IMR-90 (cell line): ENCODE data around the gene TBRG4. TPM values are rescaled to one million over a fixed set of nuclear protein-coding genes. Genes with fewer than 3 reads are reported as not detected.

ENCODE experiments used
- ATAC-seq: fragments of 200-7000 bp; cut with Tn5 transposase; 2 replicates; pipeline ENCODE4 v1.9.1; 2020; ENCODE audit warnings: low read depth, mild to moderate bottlenecking, moderate library complexity
- BruUV-seq: library from RNA; stranded (reverse); fragments of 400-500 nt; replicated peaks from 2 replicates; lab custom pipeline; 2021; lab: Mats Ljungman, UMichigan
- CTCF ChIA-PET: fragments of 300-600 bp; formaldehyde crosslinking; extraction: SDS; loops from one replicate; lab custom pipeline; 2021; ENCODE audit warnings: antibody characterized with exemption; lab: Yijun Ruan, JAX
- POLR2A ChIA-PET: fragments of 300-600 bp; sonication (Branson Sonifier 250); formaldehyde crosslinking; loops from one replicate; lab custom pipeline; 2022; ENCODE audit warnings: antibody characterized with exemption; ENCODE audit not compliant: unreplicated experiment; lab: Charles Lee
- DNase-seq: peaks from one replicate; pipeline ENCODE4 v3.0.0; 2013
- H2AFZ ChIP-seq: replicated peaks from 2 replicates; pipeline ENCODE3; 2013; ENCODE audit warnings: low read length, mild to moderate bottlenecking; ENCODE audit not compliant: poor library complexity
- H2AK5ac ChIP-seq: 2 replicates; pipeline ENCODE4 v1.6.1; 2013; ENCODE audit warnings: low read depth, low read length, inconsistent platforms
- H2AK9ac ChIP-seq: replicated peaks from 2 replicates; pipeline ENCODE3; 2013; ENCODE audit warnings: mild to moderate bottlenecking, low read depth, low read length, moderate library complexity; ENCODE audit not compliant: poor library complexity
- H2BK120ac ChIP-seq: 2 replicates; pipeline ENCODE4 v1.6.1; 2013; ENCODE audit warnings: low read depth, low read length, inconsistent platforms
- H2BK15ac ChIP-seq: 3 replicates; pipeline ENCODE4 v1.6.1; 2013; ENCODE audit warnings: low read depth, low read length, inconsistent platforms
- H2BK20ac ChIP-seq: 2 replicates; pipeline ENCODE4 v1.6.1; 2013; ENCODE audit warnings: low read depth, mild to moderate bottlenecking, inconsistent platforms, low read length, moderate library complexity
- H2BK5ac ChIP-seq: 2 replicates; pipeline ENCODE4 v1.6.1; 2013; ENCODE audit warnings: mild to moderate bottlenecking, low read depth, low read length, inconsistent platforms; ENCODE audit not compliant: poor library complexity, severe bottlenecking
- H3K14ac ChIP-seq: replicated peaks from 2 replicates; pipeline ENCODE4 v1.6.1; 2013; ENCODE audit warnings: low read depth, low read length, inconsistent platforms
- H3K18ac ChIP-seq: 2 replicates; pipeline ENCODE4 v1.6.1; 2013; ENCODE audit warnings: low read depth, low read length, control low read depth
- H3K23ac ChIP-seq: 2 replicates; pipeline ENCODE4 v1.6.1; 2013; ENCODE audit warnings: low read depth, low read length, inconsistent platforms
- H3K27ac ChIP-seq: 2 replicates; pipeline ENCODE4 v1.5.1; 2013; ENCODE audit warnings: mild to moderate bottlenecking, control low read depth, low read length; ENCODE audit not compliant: insufficient read depth
- H3K27me3 ChIP-seq: 2 replicates; pipeline ENCODE4 v1.6.1; 2013; ENCODE audit warnings: low read length; ENCODE audit not compliant: control insufficient read depth, insufficient read depth
- H3K36me3 ChIP-seq: 2 replicates; pipeline ENCODE4 v1.6.1; 2013; ENCODE audit warnings: low read length, mixed read lengths; ENCODE audit not compliant: control insufficient read depth, insufficient read depth
- H3K4ac ChIP-seq: 2 replicates; pipeline ENCODE4 v1.6.1; 2013; ENCODE audit warnings: low read depth, low read length, inconsistent platforms
- H3K4me1 ChIP-seq: 2 replicates; pipeline ENCODE4 v1.6.1; 2013; ENCODE audit warnings: low read length, mixed read lengths; ENCODE audit not compliant: control insufficient read depth, insufficient read depth
- H3K4me2 ChIP-seq: 2 replicates; pipeline ENCODE4 v1.6.1; 2013; ENCODE audit warnings: low read depth, mild to moderate bottlenecking, control low read depth, low read length, moderate library complexity
- H3K4me3 ChIP-seq: 2 replicates; pipeline ENCODE4 v1.5.1; 2013; ENCODE audit warnings: low read depth, mild to moderate bottlenecking, control low read depth, low read length, moderate library complexity; ENCODE audit not compliant: insufficient read depth
- H3K56ac ChIP-seq: 2 replicates; pipeline ENCODE4 v1.6.1; 2013; ENCODE audit warnings: low read length, inconsistent platforms; ENCODE audit not compliant: insufficient read depth; ENCODE audit errors: extremely low read depth
- H3K79me1 ChIP-seq, 2 experiments: 2 replicates each; pipeline ENCODE4 v1.6.1; 2013; ENCODE audit warnings: low read length in 2 of 2, inconsistent platforms in 1 of 2, low read depth in 1 of 2
- H3K9ac ChIP-seq: 2 replicates; pipeline ENCODE4 v1.6.1; 2013; ENCODE audit warnings: low read depth, low read length, control low read depth
- H3K9me1 ChIP-seq: 2 replicates; pipeline ENCODE4 v1.6.1; 2013; ENCODE audit warnings: low read length, inconsistent platforms; ENCODE audit not compliant: insufficient read depth
- H3K9me3 ChIP-seq: 2 replicates; pipeline ENCODE4 v1.6.1; 2013; ENCODE audit warnings: low read length; ENCODE audit not compliant: control insufficient read depth, insufficient read depth
- H4K20me1 ChIP-seq: 2 replicates; pipeline ENCODE4 v1.6.1; 2013; ENCODE audit warnings: low read length, inconsistent platforms; ENCODE audit not compliant: insufficient read depth
- H4K5ac ChIP-seq: 2 replicates; pipeline ENCODE4 v1.6.1; 2013; ENCODE audit warnings: mild to moderate bottlenecking, low read depth, low read length, control low read depth
- H4K8ac ChIP-seq, 2 experiments: 2 replicates each; pipeline ENCODE4 v1.6.1; 2013; ENCODE audit warnings: low read depth in 2 of 2, low read length in 2 of 2, control low read depth in 1 of 2, inconsistent platforms in 1 of 2
- H4K91ac ChIP-seq: 2 replicates; pipeline ENCODE4 v1.6.1; 2013; ENCODE audit warnings: low read depth, low read length, inconsistent platforms; ENCODE audit not compliant: insufficient read depth
- BHLHE40 ChIP-seq: fragments of 150-350 bp; IDR thresholded peaks from 2 replicates; pipeline ENCODE4 v1.6.1; 2016; ENCODE audit warnings: mild to moderate bottlenecking, low read depth, low read length
- CEBPB ChIP-seq: IDR thresholded peaks from 2 replicates; pipeline ENCODE4 v1.6.1; 2012; ENCODE audit warnings: low read depth, low read length, improper control_type of control experiment
- MAZ ChIP-seq: IDR thresholded peaks from 2 replicates; pipeline ENCODE4 v1.6.1; 2012; ENCODE audit warnings: low read depth, mild to moderate bottlenecking, low read length, improper control_type of control experiment, moderate library complexity, borderline replicate concordance
- MXI1 ChIP-seq: IDR thresholded peaks from 2 replicates; pipeline ENCODE4 v1.6.1; 2012; ENCODE audit warnings: low read depth, mild to moderate bottlenecking, low read length, moderate library complexity, borderline replicate concordance
- RAD21 ChIP-seq: IDR thresholded peaks from 2 replicates; pipeline ENCODE4 v1.6.1; 2012; ENCODE audit warnings: low read length, improper control_type of control experiment
- RFX5 ChIP-seq: IDR thresholded peaks from 2 replicates; pipeline ENCODE4 v1.8.0; 2012; ENCODE audit warnings: low read depth, mild to moderate bottlenecking, low read length, moderate library complexity
- SMC3 ChIP-seq: fragments of 150-350 bp; IDR thresholded peaks from 2 replicates; pipeline ENCODE4 v1.6.1; 2016; ENCODE audit warnings: low read depth, mild to moderate bottlenecking, antibody characterized with exemption, low read length, moderate library complexity
- WGBS, 2 experiments: methylation state at CpG; one replicate each; pipeline versions ENCODE4 v1.1.5 to v1.1.7; 2013; ENCODE audit warnings: missing lambda C conversion rate in 2 of 2; ENCODE audit not compliant: insufficient read length in 1 of 2; ENCODE audit errors: extremely low coverage in 2 of 2; 5-methylcytosine and 5-hydroxymethylcytosine counted together
- dilution Hi-C: fragments of 300-500 bp; cut with HindIII; formaldehyde crosslinking; loops from one replicate; pipeline ENCODE4 v1.14.3; 2018; ENCODE audit warnings: low sequenced_read_pairs; ENCODE audit not compliant: unreplicated experiment
- in situ Hi-C: fragments of 300-500 bp; cut with MboI; formaldehyde crosslinking; loops from 3 replicates; pipeline ENCODE4 v1.14.3; 2019; ENCODE audit warnings: low sequenced_read_pairs, inconsistent platforms, mixed read lengths
- intact Hi-C: fragments of 100-400 bp; cut with micrococcal nuclease; formaldehyde crosslinking; loops from 2 replicates; pipeline ENCODE4 v1.10.0; 2022
- polyA plus RNA-seq, 3 experiments: library from polyadenylated mRNA; depleted of rRNA; stranded (reverse); fragments of >200 nt; gene quantifications; 2 replicates each; pipeline ENCODE4 v1.2.3, GENCODE V29; 2012; ENCODE audit warnings: low replicate concordance in 1 of 3
- total RNA-seq: library from RNA; depleted of rRNA; stranded (reverse); fragments of >200 nt; gene quantifications from 2 replicates; pipeline ENCODE4 v1.2.3, GENCODE V29; 2012
- TF ChIP-seq, protein P1 (sequence below): fragments of 150-350 bp; IDR thresholded peaks from 2 replicates; pipeline ENCODE4 v1.6.1; 2017; ENCODE audit warnings: mild to moderate bottlenecking, antibody characterized with exemption, low read length, low read depth

TBRG4 gene
- total and polyA plus RNA-seq, 2 of the 4 experiments (the other 2 are of a cell fraction) = 71.6 to 77.6 TPM

GRCh38 chr7:45057878-45058277, 53.6 kb downstream of the TBRG4 start:
- peaks cover 34% of the 10 kb centered on the region for H4K20me1 ChIP-seq

More at GRCh38 chr7:45057878-45058277, 53.6 kb downstream of the TBRG4 start:
- no peak overlapping the region for H2AK5ac ChIP-seq
- peak overlapping the region; percentile 63; the same call in 1 of the 2 replicates for H3K14ac ChIP-seq
- no peak overlapping the region for H3K4me2 ChIP-seq
- no peaks in the 10 kb centered on the region for H3K27me3 ChIP-seq
- peaks cover 21% of the 10 kb centered on the region for H3K9me1 ChIP-seq
- TF ChIP-seq RAD21 (no peak), RFX5 (no peak), MXI1 (no peak), MAZ (no peak), BHLHE40 (no peak), CEBPB (no peak), SMC3 (no peak)
- TF ChIP-seq, protein P1, sequence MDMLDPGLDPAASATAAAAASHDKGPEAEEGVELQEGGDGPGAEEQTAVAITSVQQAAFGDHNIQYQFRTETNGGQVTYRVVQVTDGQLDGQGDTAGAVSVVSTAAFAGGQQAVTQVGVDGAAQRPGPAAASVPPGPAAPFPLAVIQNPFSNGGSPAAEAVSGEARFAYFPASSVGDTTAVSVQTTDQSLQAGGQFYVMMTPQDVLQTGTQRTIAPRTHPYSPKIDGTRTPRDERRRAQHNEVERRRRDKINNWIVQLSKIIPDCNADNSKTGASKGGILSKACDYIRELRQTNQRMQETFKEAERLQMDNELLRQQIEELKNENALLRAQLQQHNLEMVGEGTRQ = no peak
- H3K36me3 ChIP-seq = peaks cover 6% of the 10 kb centered on the region; the same call in 1 of the 2 replicates
- H2BK20ac ChIP-seq = no peak overlapping the region
- no peaks in the 10 kb centered on the region for H3K9me3 ChIP-seq
- BruUV-seq = no TSS peak
- peaks cover 29 to 82% of the 10 kb centered on the region in 2 experiments for H3K79me1 ChIP-seq
- no peak overlapping the region for H3K9ac ChIP-seq
- H4K5ac ChIP-seq = no peak overlapping the region
- 94% methylated on average over 2 of the region's 5 CpGs; no CpG with 5 or more reads in 1 of the 2 experiments for WGBS, 2 experiments
- POLR2A ChIA-PET = no interaction called here
- H2BK120ac ChIP-seq = no peak overlapping the region
- no peak overlapping the region for H3K27ac ChIP-seq
- no peak overlapping the region for H3K4ac ChIP-seq
- no peak overlapping the region for H2BK5ac ChIP-seq
- H4K91ac ChIP-seq = no peak overlapping the region
- DNase-seq (no peak), ATAC-seq (no peak)
- no peak overlapping the region for H2AK9ac ChIP-seq
- H3K56ac ChIP-seq = no peak overlapping the region
- H3K4me1 ChIP-seq = peaks cover 1% of the 10 kb centered on the region
- in situ Hi-C loops = no loop called here
- intact Hi-C loops = no loop called here
- CTCF ChIA-PET = interaction anchor here (0.7 kb wide), 1 partner anchor 14 kb away, joined by 3 read pairs; no protein-coding TSS in a partner anchor
- H3K23ac ChIP-seq = no peak overlapping the region
- no peak overlapping the region for H3K4me3 ChIP-seq
- dilution Hi-C loops = no loop called here
- H2AFZ ChIP-seq = no peak overlapping the region
- H3K18ac ChIP-seq = no peak overlapping the region
- no peak overlapping the region for H4K8ac ChIP-seq
- no peak overlapping the region for H2BK15ac ChIP-seq
